Right cardiac atrium (tissue), 5 donors: ENCODE results near the gene NUP85. TPM values are rescaled to one million over a fixed set of nuclear protein-coding genes. Genes with fewer than 3 reads are reported as not detected.
"Not testable (repeated sequence)": the region's sequence is repeated elsewhere in the genome, so short reads cannot be mapped to it uniquely, and the experiment has no call there.

ENCODE experiments used
- ATAC-seq, 2 donors: fragments of 200-7000 bp; cut with Tn5 transposase; one replicate each; pipeline versions ENCODE4 v1.8.0 to v1.9.1; 2020; ENCODE audit warnings: moderate library complexity in 2 of 2, mild to moderate bottlenecking in 1 of 2
- DNase-seq, 3 donors: peaks; one replicate each; pipeline ENCODE4 v3.0.0-alpha.2; 2020
- H3K27ac ChIP-seq: one replicate; pipeline ENCODE4 v1.5.1; 2013; ENCODE audit warnings: mild to moderate bottlenecking, low read length, control low read depth, moderate library complexity
- H3K27me3 ChIP-seq: one replicate; pipeline ENCODE4 v1.6.1; 2013; ENCODE audit not compliant: control insufficient read depth, insufficient read depth
- H3K4me1 ChIP-seq: one replicate; pipeline ENCODE4 v1.6.1; 2013; ENCODE audit warnings: low read length; ENCODE audit not compliant: control insufficient read depth, insufficient read depth
- H3K4me3 ChIP-seq: one replicate; pipeline ENCODE4 v1.5.1; 2013; ENCODE audit warnings: low read length, control low read depth
- H3K9me3 ChIP-seq: one replicate; pipeline ENCODE4 v1.6.1; 2013; ENCODE audit warnings: low read length; ENCODE audit not compliant: control insufficient read depth
- WGBS: extraction: QIAGEN DNeasy Blood & Tissue Kit; methylation state at CpG from one replicate; pipeline ENCODE4 v1.1.7; 2013; 5-methylcytosine and 5-hydroxymethylcytosine counted together
- intact Hi-C, 4 donors: fragments of 100-400 bp; cut with DNase I; formaldehyde crosslinking; loops; one replicate each; pipeline versions ENCODE4 v1.11.0 to v1.14.0; 2022 to 2023
- polyA plus RNA-seq: library from polyadenylated mRNA; stranded (reverse); fragments of 200-250 nt; gene quantifications from one replicate; pipeline ENCODE4 v1.2.3, GENCODE V29; 2013
- total RNA-seq, 4 donors: library from RNA; stranded (reverse); fragmentation: NEBNext Ultra II Directional; extraction: Animal tissue kit (Norgen Biotek cat#: 25700); gene quantifications; one replicate each; pipeline ENCODE4 v1.2.1, GENCODE V29; 2021
- donor health status: healthy with polysubstance abuse.
- donor health status: DM: no; HTN: yes; CAD: no.
- donor health status: DM: no; HTN: no; CAD: no.
- donor health status: DM: no; HTN: yes; CAD: no; lungs with severe emphysema.
- donor health status: DM: yes; HTN: yes; CAD: no.

Gene NUP85
- total and polyA plus RNA-seq, 5 donors: 16.3 to 36.1 (median 32.4) TPM

DNA sequence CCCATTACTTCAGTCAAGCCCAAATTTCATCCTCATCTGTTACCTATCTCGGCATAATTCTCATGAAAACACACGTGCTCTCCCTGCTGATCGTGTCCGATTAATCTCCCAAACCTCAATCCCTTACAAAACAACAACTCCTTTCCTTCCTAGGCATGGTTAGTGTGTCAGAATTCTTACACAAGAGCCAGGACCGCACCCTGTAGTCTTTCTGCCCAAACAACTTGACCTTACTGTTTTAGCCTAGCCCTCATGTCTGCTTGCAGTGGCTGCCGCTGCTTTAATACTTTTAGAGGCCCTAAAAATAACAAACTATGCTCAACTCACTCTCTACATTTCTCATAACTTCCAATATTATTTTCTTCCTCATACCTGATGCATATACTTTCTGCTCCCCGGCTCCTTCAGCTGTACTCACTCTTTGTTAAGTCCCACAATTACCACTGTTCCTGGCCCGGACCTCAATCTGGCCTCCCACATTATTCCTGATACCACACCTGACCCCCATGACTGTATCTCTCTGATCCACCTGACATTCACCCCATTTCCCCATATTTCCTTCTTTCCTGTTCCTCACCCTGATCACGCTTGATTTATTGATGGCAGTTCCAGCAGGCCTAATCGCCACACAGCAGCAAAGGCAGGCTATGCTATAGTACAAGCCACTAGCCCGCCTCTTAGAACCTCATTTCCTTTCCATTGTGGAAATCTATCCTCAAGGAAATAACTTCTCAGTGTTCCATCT, 50.6 kb downstream of the NUP85 start:
- H3K9me3 ChIP-seq, ATAC-seq, intact Hi-C loops, H3K27ac ChIP-seq, DNase-seq, H3K4me1 ChIP-seq, H3K4me3 ChIP-seq, H3K27me3 ChIP-seq: not testable (repeated sequence)
- WGBS: 70% methylated on average over 11 of the region's 11 CpGs

GRCh38 chr17:75257228-75257627, 51.7 kb downstream of the NUP85 start:
- H3K4me3 ChIP-seq, H3K9me3 ChIP-seq, DNase-seq, H3K27ac ChIP-seq, ATAC-seq, H3K27me3 ChIP-seq, intact Hi-C loops, H3K4me1 ChIP-seq: not testable (repeated sequence)
- WGBS: 37% methylated on average over 2 of the region's 2 CpGs

DNA sequence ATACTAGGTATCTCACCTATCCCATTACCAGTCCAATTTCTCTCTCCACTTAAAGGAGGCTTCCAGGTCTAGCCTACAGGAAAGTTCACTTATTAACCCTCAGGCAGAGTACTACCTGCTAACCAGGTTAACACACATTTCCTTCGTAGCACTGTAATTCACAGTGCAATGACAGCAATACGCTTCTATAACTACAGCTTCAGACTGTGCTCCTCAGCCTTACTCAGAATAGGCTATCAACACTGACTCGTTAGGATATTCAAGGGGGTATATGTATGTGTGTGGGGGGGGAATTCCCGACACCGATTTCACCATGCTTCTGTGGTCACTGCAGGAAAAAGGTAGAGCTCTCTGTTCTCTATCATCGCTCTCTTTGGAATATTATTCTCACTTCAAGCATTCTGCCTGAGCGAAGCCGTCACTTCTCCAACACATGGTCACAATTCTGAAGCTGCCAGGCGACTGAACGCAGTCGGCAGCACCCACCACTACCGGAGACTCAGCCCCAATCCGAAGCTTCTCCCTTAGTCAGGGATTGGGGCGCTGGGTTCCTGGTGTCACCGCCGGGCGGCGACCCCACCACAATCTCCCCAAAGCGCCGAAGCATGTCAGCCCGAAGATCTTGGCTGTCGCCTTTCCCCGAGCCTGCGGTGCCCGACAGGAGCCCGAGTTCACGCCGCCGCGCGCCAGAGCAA, 55.3 kb downstream of the NUP85 start:
- Histone ChIP-seq H3K4me3 (peak overlapping the region; percentile 94), H3K27ac (peak overlapping the region; percentile 88), H3K4me1 (peaks cover 2% of the 10 kb centered on the region), H3K27me3 (no peaks in the 10 kb centered on the region), H3K9me3 (no peaks in the 10 kb centered on the region)
- intact Hi-C loops: no loop called here
- ATAC-seq: peak in 1 of 2 donors; percentile 1
- DNase-seq: no peak
- WGBS: 2% methylated on average over 31 of the region's 31 CpGs

DNA sequence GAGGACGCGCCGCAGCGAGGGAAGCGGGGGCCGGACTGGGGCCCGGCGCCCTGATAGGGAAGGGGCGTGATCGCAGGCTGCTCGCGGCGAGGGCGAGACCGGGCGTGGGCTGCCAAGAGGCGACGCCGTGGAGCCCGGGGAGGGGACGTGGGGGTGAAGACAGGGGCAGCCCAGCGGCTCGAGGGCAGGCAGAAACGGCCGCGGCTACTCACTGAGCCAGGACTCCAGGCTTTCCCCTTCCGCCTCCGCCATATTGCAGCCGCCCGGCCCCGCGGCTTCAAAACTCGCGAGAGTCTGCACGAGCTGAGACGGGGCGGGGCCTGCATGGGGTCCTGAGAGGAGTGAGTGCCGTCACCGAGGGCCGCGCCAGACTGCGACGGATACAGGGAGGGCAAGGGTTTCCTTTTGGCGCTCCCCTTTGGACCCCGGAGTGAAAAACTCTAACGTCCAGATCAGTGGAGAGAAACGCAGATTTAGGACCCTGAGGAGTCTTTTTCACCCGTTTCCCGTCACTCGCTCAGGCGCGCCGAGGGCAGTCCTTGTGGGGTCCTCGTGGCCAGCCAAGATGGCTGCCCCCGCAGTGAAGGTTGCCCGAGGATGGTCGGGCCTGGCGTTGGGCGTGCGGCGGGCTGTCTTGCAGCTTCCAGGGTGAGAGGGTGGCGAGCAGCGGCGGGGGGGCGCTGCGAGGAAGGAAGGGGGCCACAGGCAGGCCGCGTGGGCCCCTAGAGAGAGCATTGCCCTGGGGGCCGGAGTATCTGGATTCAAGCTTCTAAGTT, 56.0 kb downstream of the NUP85 start, which contains the start of the genes GGA3 and MRPS7:
TSS of gene GGA3 (minus strand) at position 271 of the 776 bp plus-strand sequence. CDS start at position 252, 19 bp downstream.
TSS of gene MRPS7 (plus strand) at position 544 of the 776 bp plus-strand sequence. CDS start at position 566, 22 bp downstream.
- H3K9me3 ChIP-seq: no peaks in the 10 kb centered on the region
- WGBS: under 1% methylated on average over 68 of the region's 69 CpGs
- ATAC-seq (peak; percentile 97), DNase-seq (peak; percentile 97 to 99 (median 99))
- H3K27me3 ChIP-seq: no peaks in the 10 kb centered on the region
- peak within 1 kb of the TSS; percentile 88 for H3K27ac ChIP-seq
- peaks cover 2% of the 10 kb centered on the region for H3K4me1 ChIP-seq
- intact Hi-C loops: no loop called here
- H3K4me3 ChIP-seq: peak within 1 kb of the TSS; percentile 94

GRCh38 chr17:75262112-75262606, 56.7 kb downstream of the NUP85 start:
- peak overlapping the region; percentile 94 for H3K4me3 ChIP-seq
- H3K4me1 ChIP-seq: peaks cover 2% of the 10 kb centered on the region
- no peaks in the 10 kb centered on the region for H3K27me3 ChIP-seq
- DNase-seq: peak in 1 of 3 donors; percentile 37
- intact Hi-C loops: no loop called here
- peak overlapping the region; percentile 88 for H3K27ac ChIP-seq
- peak in 1 of 2 donors; percentile 1 for ATAC-seq
- no peaks in the 10 kb centered on the region for H3K9me3 ChIP-seq
- WGBS: 1% methylated on average over 23 of the region's 23 CpGs

DNA sequence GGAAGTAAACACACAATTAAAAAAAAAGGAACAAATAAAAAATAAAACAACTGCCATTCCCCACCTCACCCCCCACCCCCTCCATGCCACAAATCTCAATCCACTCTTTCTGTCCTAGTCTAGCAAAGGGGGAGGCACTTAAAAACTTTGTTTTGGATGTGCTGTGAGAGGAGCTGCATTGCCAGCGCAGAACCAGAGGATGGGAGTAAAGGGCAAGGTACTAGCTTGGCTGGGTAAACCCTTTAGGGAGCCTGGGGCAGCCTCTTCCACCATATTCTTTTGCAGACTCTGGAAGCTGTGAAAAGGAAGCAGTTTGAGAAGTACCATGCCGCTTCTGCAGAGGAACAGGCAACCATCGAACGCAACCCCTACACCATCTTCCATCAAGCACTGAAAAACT, 57.6 kb downstream of the NUP85 start:
- DNase-seq (peak in 1 of 3 donors; percentile 36), ATAC-seq (no peak)
- WGBS: 94% methylated on average over 4 of the region's 4 CpGs
- H3K4me1 ChIP-seq: peaks cover 2% of the 10 kb centered on the region
- intact Hi-C loops: no loop called here
- H3K27ac ChIP-seq: no peak overlapping the region
- H3K9me3 ChIP-seq: no peaks in the 10 kb centered on the region
- H3K4me3 ChIP-seq: no peak overlapping the region
- H3K27me3 ChIP-seq: no peaks in the 10 kb centered on the region

- H3K4me1 ChIP-seq: peaks cover 2% of the 10 kb centered on the region
- no peak overlapping the region for H3K4me3 ChIP-seq
- DNase-seq (peak in 1 of 3 donors; percentile 46), ATAC-seq (no peak)
- intact Hi-C loops: no loop called here
- no peaks in the 10 kb centered on the region for H3K27me3 ChIP-seq
- no peaks in the 10 kb centered on the region for H3K9me3 ChIP-seq
- 83% methylated on average over 17 of the region's 17 CpGs for WGBS
- no peak overlapping the region for H3K27ac ChIP-seq
These were observed 60.3 kb downstream of the NUP85 start for GRCh38 chr17:75265614-75266315.

GRCh38 chr17:75266316-75267152, 61.1 kb downstream of the NUP85 start:
- intact Hi-C loops: no loop called here
- Histone ChIP-seq H3K4me1 (peaks cover 2% of the 10 kb centered on the region), H3K27me3 (no peaks in the 10 kb centered on the region), H3K9me3 (no peaks in the 10 kb centered on the region), H3K27ac (no peak overlapping the region), H3K4me3 (no peak overlapping the region)
- 83% methylated on average over 13 of the region's 13 CpGs for WGBS
- ATAC-seq (no peak), DNase-seq (no peak)

DNA sequence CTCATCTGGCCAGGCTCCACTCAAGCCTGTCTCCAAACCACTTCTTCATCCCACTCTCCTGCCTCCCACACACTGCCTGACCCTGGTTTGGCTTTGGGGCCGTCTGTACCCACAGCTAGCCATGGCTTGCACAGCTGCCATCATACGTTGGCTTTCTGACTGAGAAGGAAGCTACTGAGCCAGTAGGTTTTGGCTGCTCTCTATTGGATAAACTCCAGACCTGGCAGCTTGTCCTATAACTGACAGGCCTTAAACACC, 61.6 kb downstream of the NUP85 start:
- ATAC-seq (no peak), DNase-seq (no peak)
- Histone ChIP-seq H3K27ac (no peak overlapping the region), H3K4me1 (peaks cover 4% of the 10 kb centered on the region), H3K9me3 (no peaks in the 10 kb centered on the region), H3K27me3 (no peaks in the 10 kb centered on the region), H3K4me3 (no peak overlapping the region)
- 37% methylated on average over 2 of the region's 2 CpGs for WGBS
- intact Hi-C loops: no loop called here
